Keratinocyte (primary cell): ENCODE results near the gene SH3D19.

Source experiments
- CTCF ChIP-seq, 3 experiments: IDR thresholded peaks in 1 of 3; conservative IDR thresholded peaks in 1 of 3; optimal IDR thresholded peaks in 1 of 3; 2 replicates in 2 of 3; 3 replicates in 1 of 3; pipeline versions ENCODE3 to v1.5.1; 2011; ENCODE audit warnings: low read length in 3 of 3, mild to moderate bottlenecking in 3 of 3, moderate library complexity in 2 of 3, control low read depth in 1 of 3, inconsistent platforms in 1 of 3; ENCODE audit not compliant: insufficient read depth in 2 of 3; ENCODE audit errors: extremely low read depth in 1 of 3
- EZH2 ChIP-seq: IDR thresholded peaks from one replicate; pipeline ENCODE4 v1.6.1; 2012; ENCODE audit warnings: inconsistent platforms, mild to moderate bottlenecking, low read length, moderate library complexity

GRCh38 chr4:151355155-151355554, 29.8 kb upstream of the SH3D19 start:
- TF ChIP-seq CTCF (optimal IDR thresholded peaks at IDR 0.05 in 1 of 3, IDR thresholded peaks at IDR 0.05 in 1 of 3, conservative IDR thresholded peaks at IDR 0.05 in 1 of 3; ENCODE audit: extremely low read depth in 1 of 3, insufficient read depth in 2 of 3, low read length in 3 of 3) (no peak), EZH2 (no peak)
